H9 (cell line): ENCODE measurements around the gene CCDC34. TPM values are rescaled to one million over a fixed set of nuclear protein-coding genes. Genes with fewer than 3 reads are reported as not detected.

ENCODE experiments used
- DNase-seq: peaks from one replicate; pipeline ENCODE4 v3.0.0-alpha.2; 2017
- H2AFZ ChIP-seq: one replicate; pipeline ENCODE4 v1.6.1; 2013; ENCODE audit warnings: mild to moderate bottlenecking, low read length, control low read depth, moderate library complexity
- H2AK5ac ChIP-seq: 2 replicates; pipeline ENCODE4 v1.6.1; 2013; ENCODE audit warnings: low read length, control low read depth, mixed read lengths; ENCODE audit not compliant: insufficient read length
- H2BK120ac ChIP-seq: one replicate; pipeline ENCODE4 v1.6.1; 2013; ENCODE audit warnings: low read depth, mild to moderate bottlenecking, low read length, control low read depth, inconsistent platforms; ENCODE audit not compliant: poor library complexity, severe bottlenecking
- H2BK12ac ChIP-seq: 2 replicates; pipeline ENCODE4 v1.6.1; 2013; ENCODE audit warnings: low read length, control low read depth, mixed read lengths, low read depth; ENCODE audit not compliant: insufficient read length
- H2BK15ac ChIP-seq: 2 replicates; pipeline ENCODE4 v1.6.1; 2013; ENCODE audit warnings: low read depth, low read length, control low read depth
- H2BK20ac ChIP-seq: one replicate; pipeline ENCODE4 v1.6.1; 2013; ENCODE audit warnings: low read depth, mild to moderate bottlenecking, low read length, control low read depth, inconsistent platforms; ENCODE audit not compliant: poor library complexity, severe bottlenecking
- H2BK5ac ChIP-seq: 2 replicates; pipeline ENCODE4 v1.6.1; 2013; ENCODE audit warnings: low read length, control low read depth, mixed read lengths; ENCODE audit not compliant: insufficient read length
- H3K14ac ChIP-seq: 2 replicates; pipeline ENCODE4 v1.6.1; 2013; ENCODE audit warnings: low read length, control low read depth; ENCODE audit not compliant: insufficient read depth
- H3K18ac ChIP-seq: 2 replicates; pipeline ENCODE4 v1.6.1; 2013; ENCODE audit warnings: low read depth, mild to moderate bottlenecking, mixed read lengths, low read length, control low read depth; ENCODE audit not compliant: insufficient read length
- H3K23ac ChIP-seq: 2 replicates; pipeline ENCODE4 v1.6.1; 2013; ENCODE audit warnings: low read length, control low read depth, mixed read lengths, low read depth; ENCODE audit not compliant: insufficient read length
- H3K23me2 ChIP-seq: 2 replicates; pipeline ENCODE4 v1.6.1; 2013; ENCODE audit warnings: low read depth, mild to moderate bottlenecking, mixed read lengths, low read length, control low read depth; ENCODE audit not compliant: insufficient read length, poor library complexity, severe bottlenecking
- H3K27ac ChIP-seq: 2 replicates; pipeline ENCODE4 v1.5.1; 2013; ENCODE audit warnings: low read length, control low read depth, mixed read lengths, low read depth; ENCODE audit not compliant: insufficient read length
- H3K27me3 ChIP-seq: 2 replicates; pipeline ENCODE4 v1.6.1; 2013; ENCODE audit warnings: low read length, control low read depth, inconsistent platforms; ENCODE audit not compliant: insufficient read depth
- H3K4ac ChIP-seq: 2 replicates; pipeline ENCODE4 v1.6.1; 2013; ENCODE audit warnings: low read depth, mild to moderate bottlenecking, control low read depth, inconsistent platforms, low read length, moderate library complexity
- H3K4me1 ChIP-seq: 2 replicates; pipeline ENCODE4 v1.6.1; 2013; ENCODE audit warnings: low read length, control low read depth, inconsistent platforms; ENCODE audit not compliant: insufficient read depth
- H3K4me2 ChIP-seq: 2 replicates; pipeline ENCODE4 v1.6.1; 2013; ENCODE audit warnings: low read length, control low read depth, mixed read lengths; ENCODE audit not compliant: insufficient read length, insufficient read depth
- H3K56ac ChIP-seq: 2 replicates; pipeline ENCODE4 v1.6.1; 2013; ENCODE audit warnings: low read depth, mild to moderate bottlenecking, mixed read lengths, low read length, control low read depth; ENCODE audit not compliant: insufficient read length
- H3K79me1 ChIP-seq: 2 replicates; pipeline ENCODE4 v1.6.1; 2013; ENCODE audit warnings: low read depth, mild to moderate bottlenecking, moderate library complexity, low read length, control low read depth, inconsistent platforms; ENCODE audit not compliant: insufficient read depth, poor library complexity, severe bottlenecking
- H3K79me2 ChIP-seq: 2 replicates; pipeline ENCODE4 v1.6.1; 2013; ENCODE audit warnings: low read length, control low read depth, inconsistent platforms; ENCODE audit not compliant: insufficient read depth
- H3K9ac ChIP-seq: 2 replicates; pipeline ENCODE4 v1.6.1; 2013; ENCODE audit warnings: low read length, control low read depth, mixed read lengths; ENCODE audit not compliant: insufficient read length; ENCODE audit errors: extremely low read depth
- H3K9me3 ChIP-seq: one replicate; pipeline ENCODE4 v1.6.1; 2013; ENCODE audit warnings: low read depth, low read length, inconsistent platforms; ENCODE audit not compliant: control insufficient read depth
- H3T11ph ChIP-seq: one replicate; pipeline ENCODE4 v1.6.1; 2013; ENCODE audit warnings: mild to moderate bottlenecking, low read length, control low read depth, inconsistent platforms
- H4K20me1 ChIP-seq: one replicate; pipeline ENCODE4 v1.6.1; 2013; ENCODE audit not compliant: control insufficient read depth, insufficient read length, insufficient read depth
- H4K5ac ChIP-seq: 2 replicates; pipeline ENCODE4 v1.6.1; 2013; ENCODE audit warnings: low read depth, mild to moderate bottlenecking, mixed read lengths, low read length, control low read depth; ENCODE audit not compliant: insufficient read length
- H4K8ac ChIP-seq: replicated peaks from 2 replicates; pipeline ENCODE4 v1.6.1; 2013; ENCODE audit warnings: low read length, control low read depth, mixed read lengths, low read depth; ENCODE audit not compliant: insufficient read length
- H4K91ac ChIP-seq: 2 replicates; pipeline ENCODE4 v1.6.1; 2013; ENCODE audit warnings: low read depth, mild to moderate bottlenecking, moderate library complexity, mixed read lengths, low read length, control low read depth; ENCODE audit not compliant: insufficient read length
- H3K27ac Mint-ChIP-seq, 3 experiments: 2 replicates in 2 of 3; 3 replicates in 1 of 3; pipeline ENCODE4 v1.8.0; 2020 to 2021; ENCODE audit warnings: mixed read lengths in 3 of 3, mild to moderate bottlenecking in 1 of 3, moderate library complexity in 1 of 3
- H3K27me3 Mint-ChIP-seq: 2 replicates; pipeline ENCODE4 v1.8.0; 2021; ENCODE audit warnings: low read depth, mild to moderate bottlenecking, moderate library complexity, mixed read lengths
- H3K36me3 Mint-ChIP-seq, 3 experiments: 2 replicates in 2 of 3; 3 replicates in 1 of 3; pipeline ENCODE4 v1.8.0; 2020 to 2021; ENCODE audit warnings: low read depth in 3 of 3, mixed read lengths in 3 of 3; ENCODE audit not compliant: insufficient read depth in 1 of 3
- H3K4me1 Mint-ChIP-seq, 2 experiments: 2 replicates each; pipeline ENCODE4 v1.8.0; 2020; ENCODE audit warnings: mixed read lengths in 2 of 2
- H3K4me3 Mint-ChIP-seq, 2 experiments: 2 replicates in 1 of 2; 3 replicates in 1 of 2; pipeline ENCODE4 v1.8.0; 2020 to 2021; ENCODE audit warnings: mild to moderate bottlenecking in 2 of 2, mixed read lengths in 2 of 2, moderate library complexity in 1 of 2
- H3K9me3 Mint-ChIP-seq, 2 experiments: 2 replicates in 1 of 2; 3 replicates in 1 of 2; pipeline ENCODE4 v1.8.0; 2020; ENCODE audit warnings: mild to moderate bottlenecking in 2 of 2, mixed read lengths in 2 of 2, moderate library complexity in 1 of 2
- CTCF ChIP-seq: fragments of 200-600 bp; sonication (generic); conservative IDR thresholded peaks from 3 replicates; pipeline ENCODE4 v1.8.0; 2021; ENCODE audit warnings: antibody characterized with exemption, mild to moderate bottlenecking
- whole genome bisulfite sequencing: extraction: QIAGEN DNeasy Blood & Tissue Kit; methylation state at CpG from one replicate; pipeline ENCODE4 v1.1.7; 2013; ENCODE audit warnings: missing lambda C conversion rate, low lambda C conversion rate, mixed read lengths; ENCODE audit not compliant: insufficient read length; ENCODE audit errors: extremely low coverage; 5-methylcytosine and 5-hydroxymethylcytosine counted together
- total RNA-seq: library from RNA; stranded (reverse); gene quantifications from 2 replicates; pipeline ENCODE4 v1.2.1, GENCODE V29; 2021

Gene CCDC34
- total RNA-seq, 1 experiment from 2014 or later: 25.2 TPM

GRCh38 chr11:27394781-27395228 is 31.8 kb upstream of the CCDC34 start:
- peak overlapping the region; percentile 29 to 84 (median 45); a peak in 5 of 7 replicates for H3K27ac Mint-ChIP-seq
- no peaks in the 10 kb centered on the region for H3K9me3 Mint-ChIP-seq
- Histone ChIP-seq H3K23ac (no peak overlapping the region), H2BK120ac (no peak overlapping the region), H4K20me1 (no peaks in the 10 kb centered on the region), H3K14ac (no peak overlapping the region), H3K27ac (no peak overlapping the region), H2AFZ (no peak overlapping the region), H3K4ac (no peak overlapping the region), H2BK15ac (no peak overlapping the region), H3K79me2 (no peaks in the 10 kb centered on the region; the same call in 1 of the 2 replicates), H2BK12ac (no peak overlapping the region), H3K56ac (no peak overlapping the region), H2BK20ac (no peak overlapping the region), H4K5ac (no peak overlapping the region), H3T11ph (no peak overlapping the region), H4K8ac (no peak overlapping the region), H2AK5ac (no peak overlapping the region), H3K4me2 (no peak overlapping the region), H3K18ac (no peak overlapping the region), H3K27me3 (no peaks in the 10 kb centered on the region), H4K91ac (no peak overlapping the region), H2BK5ac (no peak overlapping the region), H3K9me3 (no peaks in the 10 kb centered on the region), H3K4me1 (peaks cover 17% of the 10 kb centered on the region), H3K9ac (no peak overlapping the region), H3K23me2 (no peaks in the 10 kb centered on the region), H3K79me1 (no peaks in the 10 kb centered on the region)
- H3K36me3 Mint-ChIP-seq: peaks cover 2 to 20% (median 8%) of the 10 kb centered on the region in 3 experiments; a peak in 6 of 7 replicates
- DNase-seq: no peak
- no CpG with 5 or more reads among the region's 4 CpGs for WGBS
- peaks cover 70 to 87% of the 10 kb centered on the region in 2 experiments for H3K4me1 Mint-ChIP-seq
- TF ChIP-seq CTCF: no peak
- H3K4me3 Mint-ChIP-seq: no peak overlapping the region
- no peaks in the 10 kb centered on the region for H3K27me3 Mint-ChIP-seq
